GM12872 (cell line): ENCODE results near the gene INSIG1.

Experiments
- TF ChIP-seq, protein P1 (sequence below): IDR thresholded peaks from 3 replicates; pipeline ENCODE4 v1.5.1; 2011; ENCODE audit warnings: low read depth, mild to moderate bottlenecking, low read length, moderate library complexity; ENCODE audit not compliant: insufficient read depth

INSIG1 gene

GRCh38 chr7:155349601-155350331, 52.1 kb downstream of the INSIG1 start:
- TF ChIP-seq, protein P1, sequence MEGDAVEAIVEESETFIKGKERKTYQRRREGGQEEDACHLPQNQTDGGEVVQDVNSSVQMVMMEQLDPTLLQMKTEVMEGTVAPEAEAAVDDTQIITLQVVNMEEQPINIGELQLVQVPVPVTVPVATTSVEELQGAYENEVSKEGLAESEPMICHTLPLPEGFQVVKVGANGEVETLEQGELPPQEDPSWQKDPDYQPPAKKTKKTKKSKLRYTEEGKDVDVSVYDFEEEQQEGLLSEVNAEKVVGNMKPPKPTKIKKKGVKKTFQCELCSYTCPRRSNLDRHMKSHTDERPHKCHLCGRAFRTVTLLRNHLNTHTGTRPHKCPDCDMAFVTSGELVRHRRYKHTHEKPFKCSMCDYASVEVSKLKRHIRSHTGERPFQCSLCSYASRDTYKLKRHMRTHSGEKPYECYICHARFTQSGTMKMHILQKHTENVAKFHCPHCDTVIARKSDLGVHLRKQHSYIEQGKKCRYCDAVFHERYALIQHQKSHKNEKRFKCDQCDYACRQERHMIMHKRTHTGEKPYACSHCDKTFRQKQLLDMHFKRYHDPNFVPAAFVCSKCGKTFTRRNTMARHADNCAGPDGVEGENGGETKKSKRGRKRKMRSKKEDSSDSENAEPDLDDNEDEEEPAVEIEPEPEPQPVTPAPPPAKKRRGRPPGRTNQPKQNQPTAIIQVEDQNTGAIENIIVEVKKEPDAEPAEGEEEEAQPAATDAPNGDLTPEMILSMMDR, result no peak

GRCh38 chr7:155351120-155351870, 53.6 kb downstream of the INSIG1 start:
- TF ChIP-seq, protein P1, result no peak

DNA sequence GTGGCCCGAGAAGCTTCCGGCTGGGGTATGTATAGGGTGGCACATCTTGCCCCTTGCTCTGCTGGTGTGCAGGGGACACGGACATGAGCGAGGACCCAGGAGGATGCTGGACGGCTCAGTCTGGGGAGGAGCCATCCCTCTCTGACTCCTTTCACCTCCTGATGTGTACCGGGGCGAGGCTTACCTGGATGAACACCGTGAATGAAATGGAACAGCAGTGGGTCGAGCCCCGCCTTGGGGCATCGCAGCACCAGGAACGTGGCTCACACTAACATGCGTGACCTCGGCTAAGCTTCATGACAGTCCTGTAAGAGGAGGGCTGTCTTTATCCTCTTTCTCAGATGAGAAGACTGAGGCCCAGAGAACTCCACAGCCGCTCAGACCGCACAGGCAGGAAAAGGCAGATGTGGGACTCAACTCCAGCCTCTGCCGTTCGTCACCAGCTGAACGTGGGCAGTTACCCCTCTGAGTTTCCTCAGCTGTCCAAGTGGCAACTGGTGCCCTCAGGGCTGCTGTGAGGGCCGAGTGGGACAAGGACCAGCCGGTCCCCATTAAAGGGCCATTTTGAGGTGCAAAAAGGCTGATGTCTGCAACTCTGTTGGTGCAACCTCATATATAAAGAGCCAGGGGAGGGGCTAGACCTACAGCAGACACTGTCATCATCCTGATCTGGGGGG, 54.5 kb downstream of the INSIG1 start:
- TF ChIP-seq, protein P1, result no peak

- TF ChIP-seq, protein P1, result no peak
Observed at GRCh38 chr7:155352753-155353115, 55.1 kb downstream of the INSIG1 start.

DNA sequence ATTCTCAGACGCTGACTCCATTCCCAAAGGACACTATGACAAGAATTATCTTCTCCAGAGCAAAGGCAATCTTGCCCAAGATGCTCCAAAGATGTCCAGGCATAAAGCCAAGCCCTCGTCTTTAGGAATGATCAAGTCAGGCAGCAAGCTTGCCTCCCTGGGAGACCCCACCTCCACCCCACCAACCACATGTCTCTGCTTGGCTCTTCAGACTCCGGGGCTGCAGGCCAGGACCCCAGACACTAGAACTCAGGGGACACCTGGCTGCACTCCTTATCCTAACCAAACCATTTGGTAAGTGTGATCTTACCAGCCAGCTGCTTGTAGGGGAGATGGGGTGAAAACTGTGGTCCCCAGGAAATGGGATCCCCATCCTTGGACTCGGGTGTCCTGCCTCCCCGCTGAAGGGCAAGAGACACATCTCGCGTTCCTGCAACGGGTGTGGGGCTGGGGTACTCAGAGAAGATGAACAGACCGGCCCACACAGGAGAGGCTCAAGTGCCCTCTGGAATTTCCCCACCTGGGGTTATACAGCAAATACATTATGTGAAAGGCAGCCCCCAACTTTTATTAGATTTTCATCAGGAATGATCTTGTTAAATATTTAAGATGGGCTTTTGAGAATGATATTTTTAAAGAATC, 55.7 kb downstream of the INSIG1 start:
- TF ChIP-seq, protein P1, result no peak

DNA sequence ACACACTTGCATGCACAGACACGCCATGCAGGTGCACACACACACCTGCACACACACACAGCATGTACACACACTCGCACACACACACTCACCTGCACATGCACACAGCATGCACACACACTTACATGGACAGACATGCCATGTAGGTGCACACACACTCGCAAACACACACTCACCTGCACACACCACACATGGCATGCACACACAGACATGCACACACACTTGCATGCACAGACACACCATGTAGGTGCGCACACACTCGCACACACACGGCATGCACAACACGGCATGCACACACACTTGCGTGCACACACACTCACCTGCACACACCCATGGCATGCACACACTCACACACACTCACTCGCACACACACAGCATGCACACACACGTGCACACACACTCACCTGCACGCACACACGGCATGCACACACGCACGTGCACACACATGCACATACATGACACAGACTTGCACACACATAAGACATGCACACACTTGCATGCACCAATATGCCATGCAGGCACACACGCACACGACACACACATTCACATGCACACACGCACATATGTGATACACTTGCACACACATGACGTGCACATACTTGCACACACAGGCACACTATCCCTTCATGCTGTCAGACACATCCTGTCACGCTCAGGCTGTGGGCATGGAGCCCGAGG, 56.8 kb downstream of the INSIG1 start:
- TF ChIP-seq, protein P1, result no peak

- TF ChIP-seq, protein P1, result no peak
Observed at GRCh38 chr7:155355176-155355575, 57.5 kb downstream of the INSIG1 start.
